HepG2 (cell line): ENCODE data around the gene TSC22D1. TPM values are rescaled to one million over a fixed set of nuclear protein-coding genes. Genes with fewer than 3 reads are reported as not detected.

Experiments
- ATAC-seq: fragments of 200-7000 bp; cut with Tn5 transposase; 3 replicates; pipeline ENCODE4 v1.9.1; 2020; ENCODE audit warnings: mild to moderate bottlenecking, moderate library complexity
- BruUV-seq: library from RNA; stranded (reverse); fragments of 400-500 nt; replicated peaks from 2 replicates; lab custom pipeline; 2021; lab: Mats Ljungman, UMichigan
- CTCF ChIA-PET: fragments of 300-600 bp; formaldehyde crosslinking; extraction: SDS; loops from one replicate; lab custom pipeline; 2021; ENCODE audit warnings: low total read pairs, inconsistent platforms, low intra/inter-chr PET ratio; lab: Yijun Ruan, JAX
- POLR2A ChIA-PET: fragments of 350-600 bp; sonication (Branson Sonifier 250); formaldehyde crosslinking; loops from one replicate; lab custom pipeline; 2020; ENCODE audit warnings: antibody characterized with exemption, inconsistent platforms; lab: Yijun Ruan, JAX
- DNase-seq: peaks from one replicate; pipeline ENCODE4 v3.0.0-alpha.2; 2015; ENCODE audit warnings: low spot score
- FAIRE-seq: peaks from 3 replicates; lab custom pipeline; 2011; peaks lifted over from hg19 to GRCh38; lab: Jason Lieb, UNC
- H2AFZ ChIP-seq: one replicate; pipeline ENCODE4 v1.6.1; 2011; ENCODE audit warnings: low read length, inconsistent platforms
- H3K27ac ChIP-seq: fragments of 300-600 bp; 3 replicates; pipeline ENCODE4 v1.8.0; 2011; ENCODE audit warnings: mixed run types, mild to moderate bottlenecking, mixed read lengths, low read length, inconsistent platforms; ENCODE audit not compliant: insufficient read depth; ENCODE audit errors: extremely low read length
- H3K27me3 ChIP-seq, 2 experiments: fragments of 200-600 bp in 1 of 2; 2 replicates in 1 of 2; 3 replicates in 1 of 2; pipeline versions ENCODE4 v1.6.0 to v1.8.0; 2011; ENCODE audit warnings: low read length in 2 of 2, mild to moderate bottlenecking in 2 of 2, moderate library complexity in 2 of 2, inconsistent platforms in 1 of 2; ENCODE audit not compliant: insufficient read depth in 2 of 2, control insufficient read depth in 1 of 2
- H3K36me3 ChIP-seq, 2 experiments: fragments of 200-600 bp in 1 of 2; replicated peaks in 1 of 2; 2 replicates in 1 of 2; 3 replicates in 1 of 2; pipeline versions ENCODE4 v1.5.1 to v1.8.0; 2011; ENCODE audit warnings: low read length in 2 of 2, inconsistent platforms in 1 of 2; ENCODE audit not compliant: insufficient read depth in 2 of 2, control insufficient read depth in 1 of 2
- H3K4me1 ChIP-seq: 2 replicates; pipeline ENCODE4 v1.5.1; 2012; ENCODE audit warnings: low read length, inconsistent platforms; ENCODE audit not compliant: insufficient read depth
- H3K4me2 ChIP-seq: 2 replicates; pipeline ENCODE4 v1.6.0; 2011; ENCODE audit warnings: low read depth, low read length, inconsistent platforms
- H3K4me3 ChIP-seq, 3 experiments: fragments of 200-600 bp in 1 of 3; sonication (generic), shearing (Covaris generic) in 1 of 3; replicated peaks in 1 of 3; 2 replicates each; pipeline ENCODE4 v1.5.1; 2011 to 2016; ENCODE audit warnings: low read length in 3 of 3, inconsistent platforms in 2 of 3, low read depth in 2 of 3, mild to moderate bottlenecking in 2 of 3, control low read depth in 1 of 3, mixed read lengths in 1 of 3; ENCODE audit not compliant: insufficient read depth in 1 of 3
- H3K79me2 ChIP-seq: one replicate; pipeline ENCODE4 v1.6.1; 2011; ENCODE audit warnings: low read length, inconsistent platforms; ENCODE audit not compliant: insufficient read depth
- H3K9ac ChIP-seq: 2 replicates; pipeline ENCODE4 v1.6.0; 2011; ENCODE audit warnings: mild to moderate bottlenecking, low read depth, low read length, inconsistent platforms; ENCODE audit not compliant: insufficient read depth
- H3K9me3 ChIP-seq: 2 replicates; pipeline ENCODE4 v1.5.1; 2012; ENCODE audit warnings: mild to moderate bottlenecking, low read length
- H4K20me1 ChIP-seq: 2 replicates; pipeline ENCODE4 v1.6.0; 2011; ENCODE audit warnings: inconsistent platforms, mild to moderate bottlenecking, low read length, moderate library complexity; ENCODE audit not compliant: insufficient read depth
- RFXANK ChIP-seq: IDR thresholded peaks from 2 replicates; pipeline ENCODE4 v1.6.1; 2016
- SMARCE1 ChIP-seq: fragments of 450-650 bp; IDR thresholded peaks from 2 replicates; pipeline ENCODE4 v1.6.1; 2017; ENCODE audit warnings: borderline replicate concordance
- SMC3 ChIP-seq: IDR thresholded peaks from 2 replicates; pipeline ENCODE4 v1.6.1; 2011; ENCODE audit warnings: low read length, improper control_type of control experiment
- SOX6 ChIP-seq, 2 experiments: fragments of 450-650 bp in 1 of 2; sonication (generic) in 1 of 2; formaldehyde crosslinking in 1 of 2; IDR thresholded peaks; 2 replicates each; pipeline versions ENCODE4 v1.4.0 to v1.6.1; 2017 to 2020; ENCODE audit warnings: antibody characterized with exemption in 1 of 2, mild to moderate bottlenecking in 1 of 2, missing genetic modification reagents in 1 of 2
- SRF ChIP-seq: IDR thresholded peaks from 2 replicates; pipeline ENCODE4 v1.6.1; 2011; ENCODE audit warnings: mild to moderate bottlenecking, low read depth, low read length, moderate library complexity
- STAG1 ChIP-seq: sonication (generic); formaldehyde crosslinking; IDR thresholded peaks from 2 replicates; pipeline ENCODE4 v1.4.0; 2020; ENCODE audit warnings: missing genetic modification reagents
- YY1 ChIP-seq: IDR thresholded peaks from 2 replicates; pipeline ENCODE4 v1.6.1; 2011; ENCODE audit warnings: low read length, low read depth, moderate library complexity, mild to moderate bottlenecking; ENCODE audit not compliant: insufficient read depth, insufficient replicate concordance
- ZNF674 ChIP-seq: sonication (generic); formaldehyde crosslinking; IDR thresholded peaks from 2 replicates; pipeline ENCODE4 v1.5.0; 2020; ENCODE audit warnings: low read depth, mild to moderate bottlenecking, missing genetic modification reagents
- WGBS: methylation state at CpG from one replicate; pipeline ENCODE4 v1.1.6; 2017; ENCODE audit warnings: low lambda C conversion rate; 5-methylcytosine and 5-hydroxymethylcytosine counted together
- in situ Hi-C: cut with HindIII; loops from 2 replicates; pipeline ENCODE4 v1.10.0; 2017; ENCODE audit warnings: low pct_unique_long_range_greater_than_20kb; ENCODE audit not compliant: extremely low pct_ligation_motif_present
- intact Hi-C: fragments of 100-400 bp; cut with micrococcal nuclease; formaldehyde crosslinking; loops from one replicate; pipeline ENCODE4 v1.10.0; 2022; ENCODE audit not compliant: unreplicated experiment
- polyA plus RNA-seq, 8 experiments: library from polyadenylated mRNA; depleted of rRNA in 3 of 8; stranded (reverse) in 7 of 8; unstranded in 1 of 8; fragments of >200 nt; fragmentation: Illumina TruSeq in 4 of 8; extraction: Trizol in 4 of 8; gene quantifications; 2 replicates each; pipeline versions ENCODE4 v1.2.1 to v1.2.3, GENCODE V29; 2011 to 2016; ENCODE audit warnings: low read depth in 4 of 8, missing spikeins in 1 of 8, mixed read lengths in 1 of 8; ENCODE audit not compliant: insufficient read depth in 1 of 8
- total RNA-seq, 5 experiments: library from RNA; depleted of rRNA; stranded (reverse); fragments of >200 nt; fragmentation: Illumina TruSeq; extraction: Trizol; gene quantifications; 2 replicates each; pipeline ENCODE4 v1.2.3, GENCODE V29; 2016; ENCODE audit warnings: low read depth in 1 of 5
- TF ChIP-seq, protein P1 (sequence below): IDR thresholded peaks from 2 replicates; pipeline ENCODE4 v1.6.1; 2016; ENCODE audit warnings: low read depth, borderline replicate concordance
- TF ChIP-seq, protein P2 (sequence below): sonication (generic); formaldehyde crosslinking; IDR thresholded peaks from 2 replicates; pipeline ENCODE4 v1.5.0; 2020; ENCODE audit warnings: mild to moderate bottlenecking, missing genetic modification reagents, moderate library complexity
- TF ChIP-seq, protein P3 (sequence below): sonication (generic); formaldehyde crosslinking; IDR thresholded peaks from 2 replicates; pipeline ENCODE4 v1.4.0; 2020; ENCODE audit warnings: missing genetic modification reagents, borderline replicate concordance

Gene TSC22D1
- total and polyA plus RNA-seq, 2 of the 13 experiments (the other 11 are each of a cell fraction or from before 2014, with no cell fraction given), result 18.4 to 35.7 TPM

GRCh38 chr13:44389060-44389666, 187.0 kb downstream of the TSC22D1 start:
- no TSS peak for BruUV-seq
- FAIRE-seq (no peak), DNase-seq (no peak), ATAC-seq (no peak)
- ChIA-PET POLR2A (interaction anchor here (1.1 kb wide), 1 partner anchor 48 kb away, joined by 3 read pairs; no protein-coding TSS in a partner anchor), CTCF (no interaction called here)
- no peak overlapping the region for H2AFZ ChIP-seq
- intact Hi-C loops, result no loop called here
- no peaks in the 10 kb centered on the region for H4K20me1 ChIP-seq
- WGBS, result 47% methylated on average over 3 of the region's 4 CpGs
- H3K36me3 ChIP-seq, result no peaks in the 10 kb centered on the region
- no peak overlapping the region for H3K4me3 ChIP-seq
- peaks cover 18% of the 10 kb centered on the region for H3K4me1 ChIP-seq
- in situ Hi-C loops, result no loop called here
- H3K79me2 ChIP-seq, result no peaks in the 10 kb centered on the region
- no peak overlapping the region for H3K27ac ChIP-seq
- no peaks in the 10 kb centered on the region for H3K27me3 ChIP-seq
- H3K9ac ChIP-seq, result no peak overlapping the region
- H3K9me3 ChIP-seq, result no peaks in the 10 kb centered on the region
- no peak for TF ChIP-seq YY1
- TF ChIP-seq RFXANK (CRISPR knock-in tag), result no peak
- TF ChIP-seq SRF, result no peak
- TF ChIP-seq SOX6 (IDR thresholded peaks at IDR 0.05), result no peak
- no peak for TF ChIP-seq SOX6 (CRISPR knock-in tag; IDR thresholded peaks at IDR 0.05)
- TF ChIP-seq ZNF674 (CRISPR knock-in tag), result no peak
- TF ChIP-seq, all 625 proteins: peak for 0
- H3K4me2 ChIP-seq, result no peak overlapping the region

GRCh38 chr13:44388427-44389059, 187.6 kb downstream of the TSC22D1 start:
- Histone ChIP-seq H3K4me2 (no peak overlapping the region), H4K20me1 (no peaks in the 10 kb centered on the region), H3K9me3 (no peaks in the 10 kb centered on the region), H3K9ac (no peak overlapping the region), H3K36me3 (no peaks in the 10 kb centered on the region), H3K27ac (no peak overlapping the region), H2AFZ (no peak overlapping the region), H3K27me3 (no peaks in the 10 kb centered on the region), H3K4me3 (no peak overlapping the region), H3K4me1 (peaks cover 18% of the 10 kb centered on the region), H3K79me2 (no peaks in the 10 kb centered on the region)
- 20% methylated on average over 5 of the region's 7 CpGs for WGBS
- TF ChIP-seq, protein P1, sequence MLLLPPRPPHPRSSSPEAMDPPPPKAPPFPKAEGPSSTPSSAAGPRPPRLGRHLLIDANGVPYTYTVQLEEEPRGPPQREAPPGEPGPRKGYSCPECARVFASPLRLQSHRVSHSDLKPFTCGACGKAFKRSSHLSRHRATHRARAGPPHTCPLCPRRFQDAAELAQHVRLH (CRISPR knock-in tag), result no peak
- TF ChIP-seq, protein P2, sequence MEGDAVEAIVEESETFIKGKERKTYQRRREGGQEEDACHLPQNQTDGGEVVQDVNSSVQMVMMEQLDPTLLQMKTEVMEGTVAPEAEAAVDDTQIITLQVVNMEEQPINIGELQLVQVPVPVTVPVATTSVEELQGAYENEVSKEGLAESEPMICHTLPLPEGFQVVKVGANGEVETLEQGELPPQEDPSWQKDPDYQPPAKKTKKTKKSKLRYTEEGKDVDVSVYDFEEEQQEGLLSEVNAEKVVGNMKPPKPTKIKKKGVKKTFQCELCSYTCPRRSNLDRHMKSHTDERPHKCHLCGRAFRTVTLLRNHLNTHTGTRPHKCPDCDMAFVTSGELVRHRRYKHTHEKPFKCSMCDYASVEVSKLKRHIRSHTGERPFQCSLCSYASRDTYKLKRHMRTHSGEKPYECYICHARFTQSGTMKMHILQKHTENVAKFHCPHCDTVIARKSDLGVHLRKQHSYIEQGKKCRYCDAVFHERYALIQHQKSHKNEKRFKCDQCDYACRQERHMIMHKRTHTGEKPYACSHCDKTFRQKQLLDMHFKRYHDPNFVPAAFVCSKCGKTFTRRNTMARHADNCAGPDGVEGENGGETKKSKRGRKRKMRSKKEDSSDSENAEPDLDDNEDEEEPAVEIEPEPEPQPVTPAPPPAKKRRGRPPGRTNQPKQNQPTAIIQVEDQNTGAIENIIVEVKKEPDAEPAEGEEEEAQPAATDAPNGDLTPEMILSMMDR (CRISPR knock-in tag), result peak; percentile 61
- TF ChIP-seq SMARCE1, result no peak
- TF ChIP-seq STAG1, result peak; percentile 62
- TF ChIP-seq, protein P3, sequence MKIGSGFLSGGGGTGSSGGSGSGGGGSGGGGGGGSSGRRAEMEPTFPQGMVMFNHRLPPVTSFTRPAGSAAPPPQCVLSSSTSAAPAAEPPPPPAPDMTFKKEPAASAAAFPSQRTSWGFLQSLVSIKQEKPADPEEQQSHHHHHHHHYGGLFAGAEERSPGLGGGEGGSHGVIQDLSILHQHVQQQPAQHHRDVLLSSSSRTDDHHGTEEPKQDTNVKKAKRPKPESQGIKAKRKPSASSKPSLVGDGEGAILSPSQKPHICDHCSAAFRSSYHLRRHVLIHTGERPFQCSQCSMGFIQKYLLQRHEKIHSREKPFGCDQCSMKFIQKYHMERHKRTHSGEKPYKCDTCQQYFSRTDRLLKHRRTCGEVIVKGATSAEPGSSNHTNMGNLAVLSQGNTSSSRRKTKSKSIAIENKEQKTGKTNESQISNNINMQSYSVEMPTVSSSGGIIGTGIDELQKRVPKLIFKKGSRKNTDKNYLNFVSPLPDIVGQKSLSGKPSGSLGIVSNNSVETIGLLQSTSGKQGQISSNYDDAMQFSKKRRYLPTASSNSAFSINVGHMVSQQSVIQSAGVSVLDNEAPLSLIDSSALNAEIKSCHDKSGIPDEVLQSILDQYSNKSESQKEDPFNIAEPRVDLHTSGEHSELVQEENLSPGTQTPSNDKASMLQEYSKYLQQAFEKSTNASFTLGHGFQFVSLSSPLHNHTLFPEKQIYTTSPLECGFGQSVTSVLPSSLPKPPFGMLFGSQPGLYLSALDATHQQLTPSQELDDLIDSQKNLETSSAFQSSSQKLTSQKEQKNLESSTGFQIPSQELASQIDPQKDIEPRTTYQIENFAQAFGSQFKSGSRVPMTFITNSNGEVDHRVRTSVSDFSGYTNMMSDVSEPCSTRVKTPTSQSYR (CRISPR knock-in tag), result peak; percentile 79; the same call in 1 of the 2 replicates
- TF ChIP-seq SMC3, result peak; percentile 24; the same call in 1 of the 2 replicates
- DNase-seq, result peak; percentile 31
- BruUV-seq, result no TSS peak
- peak; percentile 83 for ATAC-seq
- peak; percentile 21 for FAIRE-seq
- ChIA-PET POLR2A (interaction anchor here (1.1 kb wide), 1 partner anchor 48 kb away, joined by 3 read pairs; no protein-coding TSS in a partner anchor), CTCF (no interaction called here)
- intact Hi-C loops, result no loop called here
- in situ Hi-C loops, result no loop called here
